Astrocyte of the spinal cord (primary cell): ENCODE measurements around the gene ZBTB42.

Experiments
- DNase-seq: peaks from one replicate; pipeline ENCODE4 v3.0.0; 2011; ENCODE audit warnings: low read depth, low spot score
- H3K4me3 ChIP-seq: 2 replicates; pipeline ENCODE4 v1.5.1; 2011; ENCODE audit warnings: low read depth, mild to moderate bottlenecking, low read length, moderate library complexity
- in situ Hi-C: cut with HindIII; loops from 2 replicates; pipeline ENCODE4 v1.10.0; 2017; ENCODE audit warnings: low sequenced_read_pairs
- TF ChIP-seq, protein P1 (sequence below): IDR thresholded peaks from 2 replicates; pipeline ENCODE4 v1.5.1; 2012; ENCODE audit warnings: low read depth, mild to moderate bottlenecking, low read length, inconsistent platforms

ZBTB42 gene

DNA sequence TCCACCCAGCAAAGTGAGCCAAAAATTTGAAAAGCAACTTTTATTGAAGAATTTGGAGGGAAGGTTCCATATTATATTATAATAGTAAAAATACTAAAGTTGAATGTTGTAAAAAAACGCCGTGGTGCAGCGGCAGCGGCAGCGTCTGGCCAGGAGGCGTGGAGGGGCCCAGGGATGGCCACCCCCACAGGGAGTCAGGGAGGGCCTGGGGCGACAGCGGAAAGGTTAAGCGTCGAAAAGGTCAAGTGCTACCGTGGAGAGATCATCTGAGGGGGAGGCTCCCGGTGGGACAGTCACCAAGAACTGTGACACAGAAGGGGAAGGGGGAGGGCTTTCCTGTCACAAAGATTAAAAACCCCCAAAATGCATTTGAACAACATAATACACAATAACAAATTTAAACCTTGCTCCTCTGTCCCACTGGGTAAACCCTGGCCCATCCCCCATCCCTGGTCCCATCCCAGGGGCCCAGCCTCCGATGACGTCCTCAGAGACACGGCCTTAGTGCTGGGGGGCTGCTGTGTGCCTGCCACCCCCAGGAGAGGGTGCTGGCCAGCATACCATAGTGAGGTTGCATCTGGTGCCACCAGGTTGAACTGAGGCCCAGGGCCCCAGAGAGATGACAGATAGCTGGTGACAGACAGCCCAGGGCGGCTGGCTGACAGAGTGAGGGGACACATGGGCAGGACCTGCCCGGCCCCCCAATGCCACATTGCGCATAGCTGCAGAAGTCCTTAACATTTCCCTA lies 31.4 kb upstream of the ZBTB42 start:
- H3K4me3 ChIP-seq: no peak overlapping the region
- in situ Hi-C loops: no loop called here
- DNase-seq: no peak
- TF ChIP-seq, protein P1, sequence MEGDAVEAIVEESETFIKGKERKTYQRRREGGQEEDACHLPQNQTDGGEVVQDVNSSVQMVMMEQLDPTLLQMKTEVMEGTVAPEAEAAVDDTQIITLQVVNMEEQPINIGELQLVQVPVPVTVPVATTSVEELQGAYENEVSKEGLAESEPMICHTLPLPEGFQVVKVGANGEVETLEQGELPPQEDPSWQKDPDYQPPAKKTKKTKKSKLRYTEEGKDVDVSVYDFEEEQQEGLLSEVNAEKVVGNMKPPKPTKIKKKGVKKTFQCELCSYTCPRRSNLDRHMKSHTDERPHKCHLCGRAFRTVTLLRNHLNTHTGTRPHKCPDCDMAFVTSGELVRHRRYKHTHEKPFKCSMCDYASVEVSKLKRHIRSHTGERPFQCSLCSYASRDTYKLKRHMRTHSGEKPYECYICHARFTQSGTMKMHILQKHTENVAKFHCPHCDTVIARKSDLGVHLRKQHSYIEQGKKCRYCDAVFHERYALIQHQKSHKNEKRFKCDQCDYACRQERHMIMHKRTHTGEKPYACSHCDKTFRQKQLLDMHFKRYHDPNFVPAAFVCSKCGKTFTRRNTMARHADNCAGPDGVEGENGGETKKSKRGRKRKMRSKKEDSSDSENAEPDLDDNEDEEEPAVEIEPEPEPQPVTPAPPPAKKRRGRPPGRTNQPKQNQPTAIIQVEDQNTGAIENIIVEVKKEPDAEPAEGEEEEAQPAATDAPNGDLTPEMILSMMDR: no peak

DNA sequence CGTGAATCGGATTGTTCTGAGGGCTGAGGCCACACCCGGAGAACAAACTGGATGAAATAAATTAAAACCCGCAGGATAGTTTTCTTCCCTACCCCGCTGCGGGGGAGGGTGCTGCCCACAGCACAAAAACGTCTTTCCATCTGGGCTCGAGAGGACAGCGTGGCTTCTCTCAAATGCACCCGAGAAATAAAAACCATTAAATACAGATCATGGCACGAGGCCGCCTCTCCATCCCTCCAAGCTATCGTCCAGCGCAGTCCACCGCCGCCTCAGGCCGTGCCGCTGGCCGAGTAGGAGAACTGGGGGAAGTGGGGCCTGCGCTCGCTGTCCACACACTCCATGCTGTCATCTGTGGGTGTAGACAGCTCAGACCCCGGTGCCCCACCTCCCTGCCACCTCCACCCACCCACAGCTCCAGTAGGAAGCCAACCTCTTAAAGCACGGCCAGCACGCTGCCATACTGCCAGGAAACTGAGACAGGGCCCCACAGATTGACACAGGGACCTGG lies 30.8 kb upstream of the ZBTB42 start:
- H3K4me3 ChIP-seq: no peak overlapping the region
- TF ChIP-seq, protein P1: no peak
- in situ Hi-C loops: no loop called here
- no peak for DNase-seq

DNA sequence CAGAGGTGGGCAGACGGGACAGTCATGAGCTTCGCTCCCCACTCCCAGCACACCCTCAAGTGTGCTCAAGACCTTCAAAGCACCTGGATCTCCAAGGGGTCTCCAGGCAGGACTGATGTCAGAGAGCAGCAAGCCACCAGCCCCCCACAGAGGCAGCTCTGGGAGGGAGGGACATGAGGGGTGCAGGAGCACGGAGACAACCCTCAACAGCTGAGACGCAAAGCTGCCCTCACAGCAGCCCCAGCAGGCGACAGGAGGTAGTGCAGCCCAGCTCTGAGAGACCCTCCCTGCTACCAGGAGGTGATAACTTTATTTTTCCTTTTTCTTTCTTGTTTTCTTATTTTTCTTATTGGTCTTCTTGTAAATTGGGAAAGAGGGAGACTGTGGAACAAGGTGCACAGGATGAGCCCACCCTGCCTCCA lies 30.0 kb upstream of the ZBTB42 start:
- in situ Hi-C loops: no loop called here
- no peak for DNase-seq
- H3K4me3 ChIP-seq: no peak overlapping the region
- TF ChIP-seq, protein P1: peak; percentile 68

DNA sequence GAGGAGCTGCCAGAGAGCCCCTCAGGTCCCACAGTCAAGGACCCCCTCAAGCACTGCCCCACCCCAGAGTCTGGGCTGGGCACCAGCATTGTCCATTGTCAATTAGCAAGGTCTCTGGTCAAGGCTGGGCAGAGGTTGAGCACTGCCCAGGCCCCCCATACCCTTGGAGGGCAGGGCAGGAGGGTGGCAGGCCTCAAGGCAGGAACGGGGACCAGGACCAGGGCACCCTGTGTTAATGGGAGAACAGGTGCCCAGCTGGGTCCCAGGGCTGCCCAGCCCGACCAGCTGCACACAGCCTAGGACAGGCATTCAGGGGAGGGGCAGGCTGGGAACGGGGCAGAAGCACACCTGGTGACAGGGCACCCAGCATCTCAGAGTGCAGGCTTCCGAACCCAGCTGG lies 29.5 kb upstream of the ZBTB42 start:
- in situ Hi-C loops: no loop called here
- TF ChIP-seq, protein P1: no peak
- no peak overlapping the region for H3K4me3 ChIP-seq
- DNase-seq: no peak

DNA sequence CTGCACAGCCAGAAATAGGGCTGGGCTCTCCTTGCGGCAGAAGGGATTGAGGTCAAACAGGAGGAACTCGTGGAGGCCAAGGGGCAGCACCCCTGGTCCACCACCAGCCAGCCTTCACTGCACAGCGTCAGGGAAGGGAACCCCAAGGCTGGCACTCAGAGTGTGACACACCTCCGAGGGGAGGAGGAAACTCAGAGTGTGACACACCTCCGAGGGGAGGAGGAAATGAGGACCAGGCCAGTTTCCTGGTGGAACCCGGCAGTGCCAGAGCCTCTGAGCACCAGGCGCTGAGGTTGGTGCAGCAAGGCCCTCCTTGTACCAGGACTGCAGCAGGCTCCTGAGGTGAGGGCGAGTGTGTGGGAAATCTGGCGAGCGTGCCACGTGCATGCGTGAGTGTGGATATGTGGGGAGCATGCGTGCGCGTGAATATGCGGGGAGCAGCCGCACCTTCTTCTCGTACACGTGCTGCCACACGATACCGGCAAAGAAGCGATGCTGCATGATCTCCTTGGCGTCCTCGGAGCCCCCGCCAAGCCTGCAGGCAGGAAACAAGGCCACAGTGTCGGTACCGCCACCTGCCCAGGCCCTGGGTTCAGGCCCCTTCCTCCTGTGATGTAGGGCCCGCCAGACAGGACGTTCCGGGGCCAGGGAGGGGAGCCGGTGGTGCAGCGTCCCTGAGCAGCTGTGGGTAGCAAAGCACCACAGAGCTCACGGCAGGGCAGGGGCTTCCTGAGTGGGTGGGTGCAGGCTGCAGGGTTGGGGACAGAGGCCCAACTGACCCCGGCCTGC lies 28.8 kb upstream of the ZBTB42 start:
- in situ Hi-C loops: no loop called here
- no peak for DNase-seq
- TF ChIP-seq, protein P1: no peak
- H3K4me3 ChIP-seq: no peak overlapping the region

DNA sequence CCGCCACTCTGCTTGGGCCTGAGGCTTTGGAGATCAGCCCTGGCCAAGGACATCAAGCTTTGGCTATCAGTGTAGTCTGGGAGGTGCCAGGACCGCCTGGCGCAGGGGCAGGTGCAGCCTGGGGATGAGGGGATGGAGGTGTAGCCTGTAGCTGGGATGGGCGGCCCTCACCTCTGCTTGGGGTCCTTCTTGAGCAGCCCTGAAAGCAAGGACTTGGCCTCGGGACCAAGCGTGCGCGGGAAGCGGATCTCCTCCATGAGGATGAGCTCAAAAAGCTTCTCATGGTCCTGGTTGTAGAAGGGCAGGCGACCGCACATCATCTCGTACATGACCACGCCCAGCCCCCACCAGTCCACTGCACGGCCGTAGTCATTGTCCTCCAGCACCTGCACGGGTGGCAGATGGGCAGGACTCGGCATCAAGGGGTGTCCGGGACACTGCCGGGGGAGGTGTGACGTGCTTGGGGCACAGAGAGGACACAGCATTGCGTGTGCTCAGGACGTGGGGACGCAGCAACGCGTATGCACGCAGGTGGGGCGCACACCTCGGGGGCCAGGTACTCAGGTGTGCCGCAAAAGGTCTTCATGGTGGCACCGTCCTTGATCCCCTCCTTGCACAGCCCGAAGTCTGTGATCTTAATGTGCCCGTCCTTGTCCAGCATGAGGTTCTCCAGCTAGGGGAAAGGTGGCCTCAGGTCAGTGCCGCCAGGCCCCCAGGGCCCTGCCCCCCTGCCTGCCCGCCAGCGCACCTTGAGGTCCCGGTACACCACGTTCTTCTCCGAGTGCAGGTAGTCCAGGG lies 28.0 kb upstream of the ZBTB42 start:
- in situ Hi-C loops: no loop called here
- DNase-seq: no peak
- TF ChIP-seq, protein P1: no peak

More for the DNA sequence above, 28.0 kb upstream of the ZBTB42 start:
- H3K4me3 ChIP-seq: no peak overlapping the region
